Measurements from ENCODE around the gene PHF1. TPM values are rescaled to one million over a fixed set of nuclear protein-coding genes. Genes with fewer than 3 reads are reported as not detected.
A peak's percentile ranks its signal among the peaks of the same experiment; 100 is the strongest.

Gene PHF1
- polyA plus RNA-seq, 3 donors: 3.0 to 90.2 (median 3.5) TPM

DNA sequence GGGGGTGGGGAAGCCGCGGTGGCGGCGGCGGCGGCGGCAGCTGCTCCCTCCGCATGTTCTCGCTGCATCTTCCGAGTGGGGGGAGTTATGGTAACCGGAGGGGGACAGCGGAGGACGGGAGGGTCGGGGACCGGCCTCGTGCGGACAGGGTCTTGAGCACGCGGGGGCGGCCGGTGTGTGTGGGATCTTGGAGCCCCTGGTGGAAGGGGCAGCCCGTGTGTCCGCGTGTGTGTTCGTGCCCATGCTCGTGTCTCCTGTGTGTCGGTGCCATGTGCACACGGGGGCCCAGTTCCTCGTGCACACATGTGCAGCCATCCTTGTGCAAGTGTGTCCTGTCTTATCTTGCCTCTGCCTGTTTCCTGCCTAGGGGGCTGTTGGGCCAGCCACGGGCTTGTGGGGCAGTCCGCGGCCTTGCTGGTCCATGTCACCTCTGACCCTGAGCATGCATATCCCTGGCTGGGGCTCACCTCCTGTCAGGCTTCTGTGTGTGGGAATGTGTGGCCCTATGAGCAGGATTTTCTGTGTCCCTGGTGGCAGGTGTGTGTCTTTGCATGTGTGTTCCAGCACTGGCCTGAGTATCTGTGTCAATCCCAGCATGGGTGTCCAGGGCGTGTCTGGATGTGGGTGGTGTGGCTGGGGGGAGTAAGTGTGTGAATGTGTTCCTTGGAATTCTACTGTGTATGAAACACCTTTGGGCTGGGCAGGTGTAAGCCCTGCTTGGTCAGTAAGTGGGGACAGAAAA, 17.6 kb downstream of the PHF1 start:
- no peaks in the 10 kb centered on the region for H3K79me2 ChIP-seq (ENCODE audit: insufficient read depth, low read length)
- H3K9me3 ChIP-seq (replicated peaks in 1 of 2; ENCODE audit: control insufficient read depth in 1 of 2, insufficient read depth in 1 of 2, low read length in 2 of 2): no peaks in the 10 kb centered on the region
- peak in 1 of 3 donors; percentile 41 for DNase-seq

DNA sequence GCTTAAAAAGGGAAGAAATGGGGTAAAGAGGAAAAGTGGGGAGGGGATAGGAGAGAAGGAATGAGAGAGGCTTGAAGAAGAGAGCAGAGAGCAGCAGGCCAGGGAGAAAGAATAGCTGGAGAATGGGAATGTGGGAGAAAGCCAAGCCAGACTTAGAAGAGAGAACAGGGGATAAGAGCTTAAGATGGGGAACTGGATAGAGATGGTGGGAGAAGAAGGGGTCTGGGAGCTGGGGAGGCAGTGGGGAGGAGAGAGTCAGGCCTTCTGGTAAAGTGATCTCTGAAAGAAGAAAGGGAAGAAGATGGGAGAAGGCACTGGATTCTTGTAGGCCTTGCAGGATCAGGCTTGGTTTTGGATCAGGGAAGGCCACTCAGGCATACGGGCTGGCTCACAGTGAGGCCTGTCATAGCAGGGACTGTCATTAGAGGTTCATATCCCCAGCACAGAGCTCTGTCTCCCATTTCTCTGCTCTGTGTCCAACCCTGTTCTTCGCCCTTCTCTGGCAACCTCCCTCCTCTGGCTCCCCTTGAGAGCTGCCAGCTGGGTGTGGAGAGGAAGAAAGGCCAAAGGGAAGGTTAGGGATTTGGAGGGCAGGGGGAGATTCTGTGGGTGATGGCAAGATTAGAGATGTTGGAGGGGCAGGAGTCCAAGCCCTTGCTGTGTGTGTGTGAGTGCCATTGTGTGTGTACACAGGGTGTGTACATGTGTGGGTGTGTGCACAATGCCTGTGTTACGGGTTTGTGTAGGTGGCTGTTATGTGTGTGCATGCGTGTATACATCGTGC, 18.3 kb downstream of the PHF1 start:
- Mint-ChIP-seq H3K36me3 (peaks cover 2 to 17% of the 10 kb centered on the region in 2 donors), H3K27ac (peak overlapping the region in 1 of 7 donors; percentile 59), H3K4me3 (peak overlapping the region in 1 of 2 donors; percentile 84), H3K27me3 (ENCODE audit: low read depth in 3 of 3) (peaks cover 20 to 45% (median 26%) of the 10 kb centered on the region in 3 donors), H3K9me3 (peaks cover 0 to 5% (median 0%) of the 10 kb centered on the region in 7 donors), H3K4me1 (peaks cover 84% of the 10 kb centered on the region)
- Histone ChIP-seq H2AFZ (ENCODE audit: insufficient read depth, low read depth, low read length, poor library complexity, severe bottlenecking) (no peak overlapping the region), H3K9ac (ENCODE audit: insufficient read depth, low read length, poor library complexity, severe bottlenecking) (no peak overlapping the region), H3K27ac (ENCODE audit: low read depth in 1 of 2, low read length in 2 of 2) (no peak overlapping the region), H4K20me1 (ENCODE audit: insufficient read depth, low read length) (no peaks in the 10 kb centered on the region), H3K9me3 (replicated peaks in 1 of 2; ENCODE audit: control insufficient read depth in 1 of 2, insufficient read depth in 1 of 2, low read length in 2 of 2) (no peaks in the 10 kb centered on the region), H3K27me3 (ENCODE audit: control insufficient read depth in 2 of 2, insufficient read depth in 2 of 2, low read length in 2 of 2) (peaks cover 0 to 3% of the 10 kb centered on the region in 2 donors), H3K36me3 (replicated peaks in 1 of 2; ENCODE audit: control insufficient read depth in 1 of 2, insufficient read depth in 2 of 2, low read length in 2 of 2) (no peaks in the 10 kb centered on the region), H3K4me1 (ENCODE audit: control insufficient read depth in 1 of 2, insufficient read depth in 2 of 2, low read length in 2 of 2) (peaks cover 55 to 71% of the 10 kb centered on the region in 2 donors), H3K79me2 (ENCODE audit: insufficient read depth, low read length) (no peaks in the 10 kb centered on the region), H3K4me2 (replicated peaks; ENCODE audit: extremely low read depth, low read length, poor library complexity, severe bottlenecking) (no peak overlapping the region), H3K4me3 (replicated peaks in 1 of 3; ENCODE audit: low read depth in 2 of 3, low read length in 3 of 3) (no peak overlapping the region)
- TF ChIP-seq, protein P1, sequence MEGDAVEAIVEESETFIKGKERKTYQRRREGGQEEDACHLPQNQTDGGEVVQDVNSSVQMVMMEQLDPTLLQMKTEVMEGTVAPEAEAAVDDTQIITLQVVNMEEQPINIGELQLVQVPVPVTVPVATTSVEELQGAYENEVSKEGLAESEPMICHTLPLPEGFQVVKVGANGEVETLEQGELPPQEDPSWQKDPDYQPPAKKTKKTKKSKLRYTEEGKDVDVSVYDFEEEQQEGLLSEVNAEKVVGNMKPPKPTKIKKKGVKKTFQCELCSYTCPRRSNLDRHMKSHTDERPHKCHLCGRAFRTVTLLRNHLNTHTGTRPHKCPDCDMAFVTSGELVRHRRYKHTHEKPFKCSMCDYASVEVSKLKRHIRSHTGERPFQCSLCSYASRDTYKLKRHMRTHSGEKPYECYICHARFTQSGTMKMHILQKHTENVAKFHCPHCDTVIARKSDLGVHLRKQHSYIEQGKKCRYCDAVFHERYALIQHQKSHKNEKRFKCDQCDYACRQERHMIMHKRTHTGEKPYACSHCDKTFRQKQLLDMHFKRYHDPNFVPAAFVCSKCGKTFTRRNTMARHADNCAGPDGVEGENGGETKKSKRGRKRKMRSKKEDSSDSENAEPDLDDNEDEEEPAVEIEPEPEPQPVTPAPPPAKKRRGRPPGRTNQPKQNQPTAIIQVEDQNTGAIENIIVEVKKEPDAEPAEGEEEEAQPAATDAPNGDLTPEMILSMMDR (IDR thresholded peaks at IDR 0.05): no peak
- 80% methylated on average over 4 of the region's 5 CpGs for WGBS (ENCODE audit: insufficient coverage)
- no peak for DNase-seq
- intact Hi-C loops (cut with micrococcal nuclease): no loop called here

More for the DNA sequence above, 17.6 kb downstream of the PHF1 start:
- Histone ChIP-seq H2AFZ (ENCODE audit: insufficient read depth, low read depth, low read length, poor library complexity, severe bottlenecking) (no peak overlapping the region), H3K4me3 (replicated peaks in 1 of 3; ENCODE audit: low read depth in 2 of 3, low read length in 3 of 3) (peak overlapping the region in 2 of 3 experiments; percentile 18 to 72), H3K9ac (ENCODE audit: insufficient read depth, low read length, poor library complexity, severe bottlenecking) (no peak overlapping the region), H3K27me3 (ENCODE audit: control insufficient read depth in 2 of 2, insufficient read depth in 2 of 2, low read length in 2 of 2) (peaks cover 0 to 3% of the 10 kb centered on the region in 2 donors), H3K4me2 (replicated peaks; ENCODE audit: extremely low read depth, low read length, poor library complexity, severe bottlenecking) (peak overlapping the region; percentile 74), H3K36me3 (replicated peaks in 1 of 2; ENCODE audit: control insufficient read depth in 1 of 2, insufficient read depth in 2 of 2, low read length in 2 of 2) (no peaks in the 10 kb centered on the region), H4K20me1 (ENCODE audit: insufficient read depth, low read length) (no peaks in the 10 kb centered on the region), H3K27ac (ENCODE audit: low read depth in 1 of 2, low read length in 2 of 2) (no peak overlapping the region), H3K4me1 (ENCODE audit: control insufficient read depth in 1 of 2, insufficient read depth in 2 of 2, low read length in 2 of 2) (peaks cover 55 to 71% of the 10 kb centered on the region in 2 donors)
- peaks cover 0 to 5% (median 0%) of the 10 kb centered on the region in 7 donors for H3K9me3 Mint-ChIP-seq
- TF ChIP-seq, protein P1 (IDR thresholded peaks at IDR 0.05): peak; percentile 62
- intact Hi-C loops (cut with micrococcal nuclease): no loop called here
- peaks cover 19 to 45% (median 24%) of the 10 kb centered on the region in 3 donors for H3K27me3 Mint-ChIP-seq (ENCODE audit: low read depth in 3 of 3)
- H3K4me3 Mint-ChIP-seq: peak overlapping the region; percentile 84 to 89
- H3K27ac Mint-ChIP-seq: peak overlapping the region in 6 of 7 donors; percentile 26 to 88 (median 63)
- WGBS (ENCODE audit: insufficient coverage): 2% methylated on average over 33 of the region's 33 CpGs
- H3K4me1 Mint-ChIP-seq: peaks cover 80% of the 10 kb centered on the region
- peaks cover 2 to 18% of the 10 kb centered on the region in 2 donors for H3K36me3 Mint-ChIP-seq

Measured in CD14-positive monocyte (primary cell).